Central memory CD8-positive, alpha-beta T cell (primary cell): Measurements from ENCODE around the gene CTBP1.
A peak's percentile ranks its signal among the peaks of the same experiment; 100 is the strongest.

Source experiments
- ATAC-seq: fragments of 150-1000 bp; cut with Tn5 transposase; replicated peaks from 2 replicates; pipeline ENCODE4 v1.10.0; 2022; ENCODE audit warnings: mild to moderate bottlenecking, moderate FRiP score, moderate number of reproducible peaks; ENCODE audit not compliant: poor library complexity, severe bottlenecking; ENCODE audit errors: extremely low read depth
- DNase-seq, 2 donors: peaks; one replicate each; pipeline ENCODE4 v3.0.0; 2021; ENCODE audit warnings: low spot score in 2 of 2
- H3K27ac Mint-ChIP-seq: one replicate; pipeline ENCODE4 v1.8.0; 2022; ENCODE audit warnings: low read depth, mild to moderate bottlenecking, moderate library complexity, mixed read lengths
- H3K27me3 Mint-ChIP-seq: one replicate; pipeline ENCODE4 v1.8.0; 2022; ENCODE audit warnings: mixed read lengths
- H3K36me3 Mint-ChIP-seq: one replicate; pipeline ENCODE4 v1.8.0; 2022; ENCODE audit warnings: mild to moderate bottlenecking, moderate library complexity, mixed read lengths; ENCODE audit not compliant: insufficient read depth
- H3K4me1 Mint-ChIP-seq: one replicate; pipeline ENCODE4 v1.8.0; 2022; ENCODE audit warnings: mixed read lengths
- H3K4me3 Mint-ChIP-seq: one replicate; pipeline ENCODE4 v1.8.0; 2022; ENCODE audit warnings: mild to moderate bottlenecking, moderate library complexity, mixed read lengths
- H3K9me3 Mint-ChIP-seq: one replicate; pipeline ENCODE4 v1.8.0; 2022; ENCODE audit warnings: mixed read lengths

Gene CTBP1

GRCh38 chr4:1245481-1246051, 3.4 kb downstream of the CTBP1 start:
- H3K27ac Mint-ChIP-seq: peak overlapping the region; percentile 94
- H3K27me3 Mint-ChIP-seq: no peaks in the 10 kb centered on the region
- DNase-seq: no peak
- ATAC-seq: no peak
- peaks cover 63% of the 10 kb centered on the region for H3K4me1 Mint-ChIP-seq
- H3K4me3 Mint-ChIP-seq: peak overlapping the region; percentile 89
- H3K36me3 Mint-ChIP-seq: peaks cover 28% of the 10 kb centered on the region
- H3K9me3 Mint-ChIP-seq: no peaks in the 10 kb centered on the region

DNA sequence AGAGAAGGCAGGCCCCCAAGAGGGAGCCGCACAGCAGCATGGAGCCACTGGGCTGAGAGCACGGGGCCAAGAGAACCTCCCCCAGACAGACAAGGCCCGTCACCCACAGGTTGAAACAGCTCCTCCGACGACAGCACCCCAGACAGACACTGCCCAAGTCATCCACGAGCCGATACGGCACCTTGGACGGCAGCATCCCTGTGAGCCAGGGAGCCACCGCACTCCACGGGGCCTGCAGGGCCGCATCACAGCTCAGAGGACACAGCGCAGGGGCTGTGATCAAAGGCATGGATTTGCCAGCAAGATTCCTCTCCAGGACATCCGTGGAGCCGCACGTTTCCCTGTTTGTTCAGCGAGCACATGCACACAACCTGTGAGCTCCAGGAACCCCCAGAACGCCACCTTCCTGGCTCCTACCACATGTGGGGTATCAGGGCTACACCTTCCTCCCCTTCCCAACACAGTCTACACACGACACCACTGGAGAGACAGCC, 3.9 kb downstream of the CTBP1 start:
- H3K4me1 Mint-ChIP-seq: peaks cover 58% of the 10 kb centered on the region

GRCh38 chr4:1244081-1244977, 4.6 kb downstream of the CTBP1 start:
- peaks cover 24% of the 10 kb centered on the region for H3K36me3 Mint-ChIP-seq

More for the DNA sequence above, 3.9 kb downstream of the CTBP1 start:
- Mint-ChIP-seq H3K4me3 (peak overlapping the region; percentile 89), H3K27ac (peak overlapping the region; percentile 49), H3K9me3 (no peaks in the 10 kb centered on the region), H3K27me3 (no peaks in the 10 kb centered on the region), H3K36me3 (peaks cover 26% of the 10 kb centered on the region)
- ATAC-seq (no peak), DNase-seq (no peak)

DNA sequence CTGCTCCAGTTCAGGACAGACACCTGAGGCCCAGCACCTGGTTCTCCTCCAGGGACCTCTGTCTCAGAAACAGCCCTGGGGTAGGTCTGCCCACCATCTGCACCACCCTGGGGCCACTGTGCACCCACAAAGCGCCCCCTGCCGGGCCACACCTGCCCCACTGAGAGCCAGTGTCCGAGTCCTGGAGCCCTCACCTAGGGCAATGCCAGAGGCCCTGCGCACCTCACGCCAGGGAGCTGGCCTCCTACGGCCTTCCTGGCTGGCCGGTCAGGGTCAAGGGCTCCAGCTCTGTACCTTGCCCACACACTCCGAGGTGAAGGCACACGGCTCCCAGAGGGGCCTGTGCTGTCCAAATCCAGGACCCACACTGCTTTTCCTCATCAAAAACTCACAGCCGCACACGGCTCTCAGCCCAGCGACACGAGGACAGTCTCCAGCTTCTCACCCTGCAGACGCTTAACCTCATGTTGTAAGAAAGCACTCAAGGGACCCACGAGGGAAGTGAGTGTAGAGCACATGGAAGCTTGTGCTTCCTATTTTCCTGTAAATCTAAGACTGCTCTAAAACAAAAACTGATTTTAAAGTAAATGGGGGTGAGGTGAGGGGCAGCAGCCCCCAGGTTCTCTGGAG, 5.4 kb downstream of the CTBP1 start:
- H3K27me3 Mint-ChIP-seq: no peaks in the 10 kb centered on the region
- ATAC-seq (no peak), DNase-seq (no peak)
- H3K4me3 Mint-ChIP-seq: peak overlapping the region; percentile 89
- H3K36me3 Mint-ChIP-seq: peaks cover 28% of the 10 kb centered on the region
- H3K4me1 Mint-ChIP-seq: peaks cover 54% of the 10 kb centered on the region
- no peak overlapping the region for H3K27ac Mint-ChIP-seq
- no peaks in the 10 kb centered on the region for H3K9me3 Mint-ChIP-seq

More at GRCh38 chr4:1244081-1244977, 4.6 kb downstream of the CTBP1 start:
- no peaks in the 10 kb centered on the region for H3K9me3 Mint-ChIP-seq
- peak overlapping the region; percentile 89 for H3K4me3 Mint-ChIP-seq
- ATAC-seq: no peak
- peak overlapping the region; percentile 49 for H3K27ac Mint-ChIP-seq
- peaks cover 54% of the 10 kb centered on the region for H3K4me1 Mint-ChIP-seq
- no peak for DNase-seq
- no peaks in the 10 kb centered on the region for H3K27me3 Mint-ChIP-seq

DNA sequence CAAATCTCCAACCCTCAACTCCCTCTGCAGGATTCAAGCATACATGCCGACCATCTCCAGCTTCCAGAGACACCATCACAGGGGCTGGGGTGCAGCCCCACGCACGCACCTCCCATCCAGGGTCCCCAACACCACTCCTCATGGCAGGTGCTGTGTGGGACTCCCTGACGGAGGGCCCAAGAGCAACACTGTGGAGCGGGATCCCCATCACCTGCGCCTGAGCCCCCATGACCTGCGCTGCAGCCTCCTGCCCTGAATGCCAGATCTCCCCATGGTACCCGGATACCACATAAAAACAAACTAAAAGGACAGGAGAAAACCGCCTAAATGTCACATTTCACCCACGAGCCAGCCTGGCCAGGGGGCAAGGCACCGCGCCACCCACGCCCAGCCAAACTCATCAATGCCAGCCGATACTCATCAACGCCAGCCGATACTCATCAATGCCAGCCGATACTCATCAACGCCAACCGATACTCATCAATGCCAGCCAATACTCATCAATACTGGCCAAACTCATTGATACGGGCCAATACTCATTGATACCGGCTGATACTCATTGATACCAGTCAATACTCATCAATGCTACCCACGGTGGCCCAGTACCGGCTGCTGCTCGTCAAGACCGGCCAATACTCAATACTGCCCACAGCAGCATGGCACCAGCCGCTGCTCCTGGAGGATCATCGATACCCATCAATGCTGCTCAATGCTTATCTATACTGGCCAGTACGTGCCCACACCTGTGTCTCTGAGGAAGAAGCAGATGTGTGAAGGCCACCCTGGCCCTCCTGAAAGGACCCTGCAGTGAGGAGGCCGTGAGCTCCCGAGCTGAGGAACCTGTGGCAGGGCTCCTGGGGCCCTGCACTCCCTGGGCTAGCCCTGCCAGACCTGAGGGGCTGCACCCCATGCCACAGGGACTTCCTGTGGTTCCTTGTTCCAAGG, 6.2 kb downstream of the CTBP1 start:
- DNase-seq (no peak), ATAC-seq (no peak)
- Mint-ChIP-seq H3K9me3 (no peaks in the 10 kb centered on the region), H3K4me3 (peak overlapping the region; percentile 27), H3K27me3 (no peaks in the 10 kb centered on the region), H3K27ac (peak overlapping the region; percentile 75), H3K4me1 (peaks cover 54% of the 10 kb centered on the region), H3K36me3 (peaks cover 30% of the 10 kb centered on the region)

- H3K9me3 Mint-ChIP-seq: no peaks in the 10 kb centered on the region
- peak overlapping the region; percentile 75 for H3K27ac Mint-ChIP-seq
- peaks cover 25% of the 10 kb centered on the region for H3K36me3 Mint-ChIP-seq
- peak overlapping the region; percentile 27 for H3K4me3 Mint-ChIP-seq
- DNase-seq (no peak), ATAC-seq (no peak)
- peaks cover 50% of the 10 kb centered on the region for H3K4me1 Mint-ChIP-seq
- no peaks in the 10 kb centered on the region for H3K27me3 Mint-ChIP-seq
These were observed 6.9 kb downstream of the CTBP1 start for GRCh38 chr4:1241936-1242505.

GRCh38 chr4:1241466-1241935, 7.4 kb downstream of the CTBP1 start:
- H3K4me3 Mint-ChIP-seq: no peak overlapping the region
- H3K27me3 Mint-ChIP-seq: no peaks in the 10 kb centered on the region
- no peaks in the 10 kb centered on the region for H3K9me3 Mint-ChIP-seq
- DNase-seq (no peak), ATAC-seq (no peak)
- peaks cover 45% of the 10 kb centered on the region for H3K4me1 Mint-ChIP-seq
- H3K27ac Mint-ChIP-seq: no peak overlapping the region
- peaks cover 24% of the 10 kb centered on the region for H3K36me3 Mint-ChIP-seq

GRCh38 chr4:1240721-1241465, 8.0 kb downstream of the CTBP1 start:
- peaks cover 39% of the 10 kb centered on the region for H3K4me1 Mint-ChIP-seq
- ATAC-seq (no peak), DNase-seq (no peak)
- peaks cover 23% of the 10 kb centered on the region for H3K36me3 Mint-ChIP-seq
- H3K27me3 Mint-ChIP-seq: no peaks in the 10 kb centered on the region
- H3K9me3 Mint-ChIP-seq: no peaks in the 10 kb centered on the region
- no peak overlapping the region for H3K27ac Mint-ChIP-seq
- H3K4me3 Mint-ChIP-seq: no peak overlapping the region

- Mint-ChIP-seq H3K9me3 (no peaks in the 10 kb centered on the region), H3K36me3 (peaks cover 31% of the 10 kb centered on the region), H3K4me1 (peaks cover 29% of the 10 kb centered on the region), H3K27me3 (no peaks in the 10 kb centered on the region), H3K27ac (no peak overlapping the region), H3K4me3 (no peak overlapping the region)
- DNase-seq (no peak), ATAC-seq (no peak)
These were observed 9.0 kb downstream of the CTBP1 start for GRCh38 chr4:1239950-1240307.

GRCh38 chr4:1239141-1239949, 9.6 kb downstream of the CTBP1 start:
- no peaks in the 10 kb centered on the region for H3K9me3 Mint-ChIP-seq
- H3K4me1 Mint-ChIP-seq: peaks cover 25% of the 10 kb centered on the region
- peaks cover 37% of the 10 kb centered on the region for H3K36me3 Mint-ChIP-seq
- no peak overlapping the region for H3K4me3 Mint-ChIP-seq
- no peak overlapping the region for H3K27ac Mint-ChIP-seq
- H3K27me3 Mint-ChIP-seq: no peaks in the 10 kb centered on the region
- DNase-seq: no peak
- no peak for ATAC-seq

- Mint-ChIP-seq H3K4me3 (no peak overlapping the region), H3K27ac (peak overlapping the region; percentile 22), H3K36me3 (peaks cover 43% of the 10 kb centered on the region), H3K4me1 (peaks cover 25% of the 10 kb centered on the region), H3K9me3 (no peaks in the 10 kb centered on the region), H3K27me3 (no peaks in the 10 kb centered on the region)
- no peak for DNase-seq
- ATAC-seq: no peak
These were observed 10.3 kb downstream of the CTBP1 start for GRCh38 chr4:1238676-1239000.
